Ovary (tissue), 9 donors: ENCODE data around the gene FOXP1. TPM values are rescaled to one million over a fixed set of nuclear protein-coding genes. Genes with fewer than 3 reads are reported as not detected.

Experiments
- DNase-seq, 5 donors: peaks; one replicate each; pipeline ENCODE4 v3.0.0-alpha.2; 2019 to 2020
- H3K27ac ChIP-seq, 2 donors: fragments of 200-600 bp; one replicate each; pipeline versions ENCODE4 v1.5.1 to v1.8.0; 2019 to 2022
- H3K27me3 ChIP-seq: fragments of 200-600 bp; one replicate; pipeline ENCODE4 v1.8.0; 2022
- H3K36me3 ChIP-seq: fragments of 200-600 bp; sonication (generic); one replicate; pipeline ENCODE4 v1.5.1; 2019
- H3K4me1 ChIP-seq: one replicate; pipeline ENCODE4 v1.8.1; 2013; ENCODE audit warnings: mild to moderate bottlenecking, moderate library complexity; ENCODE audit not compliant: insufficient read depth
- H3K4me3 ChIP-seq: fragments of 200-600 bp; sonication (generic); one replicate; pipeline ENCODE4 v1.5.1; 2017
- H3K9me3 ChIP-seq, 2 donors: fragments of 200-600 bp in 1 of 2; sonication (generic) in 1 of 2; one replicate each; pipeline versions ENCODE4 v1.5.1 to v1.8.1; 2013 to 2019; ENCODE audit warnings: mild to moderate bottlenecking in 1 of 2, moderate library complexity in 1 of 2
- CTCF ChIP-seq, 3 donors: fragments of 450-650 bp in 2 of 3; fragments of 200-600 bp in 1 of 3; IDR thresholded peaks; one replicate each; pipeline versions ENCODE4 v1.5.1 to v1.8.0; 2016 to 2022; ENCODE audit warnings: antibody characterized with exemption in 3 of 3, mild to moderate bottlenecking in 1 of 3
- EP300 ChIP-seq: sonication (generic); formaldehyde crosslinking; IDR thresholded peaks from one replicate; pipeline ENCODE4 v1.6.1; 2017; ENCODE audit warnings: antibody characterized with exemption
- POLR2A ChIP-seq: fragments of 450-650 bp; IDR thresholded peaks from one replicate; pipeline ENCODE4 v1.6.1; 2017; ENCODE audit warnings: antibody characterized with exemption, mild to moderate bottlenecking, moderate library complexity
- WGBS, 3 donors: extraction: QIAGEN DNeasy Blood & Tissue Kit in 1 of 3; methylation state at CpG; one replicate each; pipeline versions ENCODE4 v1.1.5 to v1.1.7; 2013 to 2017; 5-methylcytosine and 5-hydroxymethylcytosine counted together
- intact Hi-C, 4 donors: fragments of 100-400 bp; cut with DNase I; formaldehyde crosslinking; loops; one replicate each; pipeline versions ENCODE4 v1.11.0 to v1.15.1; 2022 to 2023
- polyA plus RNA-seq, 2 donors: library from polyadenylated mRNA; stranded (reverse); fragments of 200-250 nt in 1 of 2; fragments of 350-450 nt in 1 of 2; fragmentation: Illumina TruSeq in 1 of 2; extraction: RNeasy Lipid Tissue Mini Kit (QIAGEN cat#74804) in 1 of 2; gene quantifications; one replicate each; pipeline ENCODE4 v1.2.3, GENCODE V29; 2013 to 2014
- total RNA-seq, 7 donors: library from RNA; depleted of rRNA in 2 of 7; stranded (reverse); fragments of >200 nt in 2 of 7; fragmentation: NEBNext Ultra II Directional in 3 of 7; extraction: Animal tissue kit (Norgen Biotek cat#: 25700) in 3 of 7; gene quantifications; one replicate each; pipeline versions ENCODE4 v1.1.0 to v1.2.4, GENCODE V29; 2016 to 2023
- donor health status: DM: no; HTN: no; CAD: no; lungs with moderate emphysema.
- donor health status: DM: no; HTN: no; CAD: no.
- donor health status: Bipolar disorder and iron deficiency.
- donor health status: DM: yes; HTN: yes; CAD: no.
- donor health status: DM: no; HTN: no; CAD: no.
- donor health status: DM: yes; HTN: yes; CAD: no.

Gene FOXP1
- total and polyA plus RNA-seq, 9 donors = 31.7 to 126 (median 114) TPM

DNA sequence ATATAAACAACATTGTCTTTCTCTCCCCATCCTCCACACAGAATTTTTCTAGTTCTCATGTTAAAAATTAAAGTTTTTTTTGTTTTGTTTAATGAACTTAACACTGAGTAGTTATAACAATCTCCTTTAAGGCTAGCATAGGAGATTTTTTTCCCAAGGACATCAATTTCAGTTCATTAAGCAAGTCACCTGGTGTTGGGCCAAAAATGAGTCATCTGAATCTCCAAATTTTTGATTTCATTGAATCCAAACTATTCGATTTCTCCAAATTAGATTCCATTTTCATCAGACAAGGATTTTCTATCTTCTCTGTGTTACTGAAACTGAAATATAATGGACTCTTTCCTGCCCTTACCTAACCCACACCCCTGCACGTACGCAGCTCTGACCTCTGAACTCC is 639.6 kb downstream of the FOXP1 start:
- Histone ChIP-seq H3K27ac (no peak overlapping the region), H3K27me3 (no peaks in the 10 kb centered on the region), H3K4me1 (no peaks in the 10 kb centered on the region), H3K9me3 (no peaks in the 10 kb centered on the region), H3K4me3 (no peak overlapping the region), H3K36me3 (no peaks in the 10 kb centered on the region)
- no peak for DNase-seq
- intact Hi-C loops = no loop called here
- 76 to 84% (median 82%) methylated on average over 3 of the region's 3 CpGs for WGBS, 3 donors
- TF ChIP-seq CTCF (IDR thresholded peaks at IDR 0.05) (no peak), POLR2A (no peak), EP300 (no peak)

- H3K36me3 ChIP-seq = no peaks in the 10 kb centered on the region
- WGBS, 3 donors = 89 to 92% (median 91%) methylated on average over 7 of the region's 7 CpGs
- intact Hi-C loops = no loop called here
- no peaks in the 10 kb centered on the region for H3K4me1 ChIP-seq
- H3K27me3 ChIP-seq = no peaks in the 10 kb centered on the region
- H3K9me3 ChIP-seq = no peaks in the 10 kb centered on the region
- H3K27ac ChIP-seq = no peak overlapping the region
- no peak for DNase-seq
- H3K4me3 ChIP-seq = no peak overlapping the region
- no peak for TF ChIP-seq CTCF (IDR thresholded peaks at IDR 0.05)
- no peak for TF ChIP-seq EP300
- no peak for TF ChIP-seq POLR2A
Observed at GRCh38 chr3:70933105-70933810, 650.3 kb downstream of the FOXP1 start.

DNA sequence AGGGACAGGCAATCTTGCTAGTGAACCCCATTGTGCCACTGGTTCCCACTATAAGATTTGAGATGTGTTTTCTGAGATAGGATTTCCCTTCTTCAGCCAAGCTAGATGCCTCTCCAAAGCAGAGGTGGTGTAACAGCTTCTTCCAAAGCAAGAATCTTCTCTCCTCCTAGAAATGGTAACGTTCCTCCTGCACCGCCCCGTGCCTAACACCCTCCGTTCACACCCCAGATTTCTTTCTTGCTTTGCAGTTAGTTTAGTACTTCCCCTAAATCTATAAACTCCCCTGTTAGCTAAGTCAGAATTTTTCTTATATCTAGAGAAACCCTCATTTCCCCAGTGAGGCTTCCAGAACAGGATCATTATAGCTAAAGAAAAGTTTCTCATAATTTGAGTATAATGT is 653.5 kb downstream of the FOXP1 start:
- no peak for TF ChIP-seq EP300
- TF ChIP-seq CTCF (IDR thresholded peaks at IDR 0.05) = no peak
- no peak for TF ChIP-seq POLR2A
- no peaks in the 10 kb centered on the region for H3K4me1 ChIP-seq
- WGBS, 3 donors = 88 to 95% (median 90%) methylated on average over 4 of the region's 4 CpGs

DNA sequence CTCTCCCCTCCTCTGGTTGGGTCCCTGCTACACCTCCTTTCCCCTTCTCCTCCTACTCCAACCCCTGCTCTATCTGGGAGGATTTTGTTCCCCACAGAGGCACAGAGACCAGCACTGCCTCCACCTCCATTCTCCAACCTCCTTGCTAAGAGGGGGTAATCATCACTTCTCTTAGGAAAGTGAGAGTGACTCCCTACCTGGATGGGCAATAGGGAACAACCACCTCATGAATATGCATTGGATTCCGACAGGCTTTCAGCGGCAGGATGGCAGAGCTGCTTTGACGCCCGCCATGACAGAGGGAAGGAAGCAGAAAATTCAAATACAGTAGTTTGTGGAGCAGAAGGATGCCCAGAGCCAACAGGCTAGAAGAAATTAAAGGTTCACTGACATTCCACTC is 656.3 kb downstream of the FOXP1 start:
- intact Hi-C loops = no loop called here
- Histone ChIP-seq H3K36me3 (no peaks in the 10 kb centered on the region), H3K27me3 (no peaks in the 10 kb centered on the region), H3K4me3 (no peak overlapping the region), H3K4me1 (no peaks in the 10 kb centered on the region), H3K9me3 (no peaks in the 10 kb centered on the region), H3K27ac (no peak overlapping the region)
- TF ChIP-seq CTCF (IDR thresholded peaks at IDR 0.05) = no peak
- TF ChIP-seq POLR2A = no peak
- no peak for TF ChIP-seq EP300
- 96 to 99% (median 97%) methylated on average over 4 of the region's 4 CpGs for WGBS, 3 donors
- DNase-seq = no peak

More for the DNA sequence above, 653.5 kb downstream of the FOXP1 start:
- intact Hi-C loops = no loop called here
- H3K36me3 ChIP-seq = no peaks in the 10 kb centered on the region
- no peak overlapping the region for H3K4me3 ChIP-seq
- H3K27ac ChIP-seq = no peak overlapping the region
- no peaks in the 10 kb centered on the region for H3K9me3 ChIP-seq
- DNase-seq = no peak
- H3K27me3 ChIP-seq = no peaks in the 10 kb centered on the region
